Amniotic stem cell (primary cell): ENCODE results near the gene ZNF24.

Experiments
- DNase-seq: peaks from one replicate; lab custom pipeline; 2025; lab: John Stamatoyannopoulos, UW

The ZNF24 gene

DNA sequence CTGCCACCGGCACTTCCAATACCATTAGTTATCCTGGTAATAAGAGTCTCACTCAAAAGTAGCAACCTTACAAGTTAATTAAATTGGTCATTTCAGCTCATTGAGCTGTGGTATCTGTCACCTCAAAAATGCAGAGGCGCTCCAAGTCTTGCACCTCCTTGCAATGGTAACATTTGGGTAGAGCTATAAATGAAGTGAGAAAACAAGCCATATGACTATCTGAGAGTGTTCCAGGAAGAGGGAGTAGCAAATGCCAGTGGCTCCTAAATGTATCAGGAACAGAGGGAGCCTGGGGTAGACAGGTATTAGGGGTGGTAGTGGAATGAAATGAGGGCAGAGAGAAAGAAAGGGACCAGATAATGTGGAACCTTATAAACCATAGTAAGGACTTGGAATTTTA, 48.2 kb downstream of the ZNF24 start:
- no peak for DNase-seq

DNA sequence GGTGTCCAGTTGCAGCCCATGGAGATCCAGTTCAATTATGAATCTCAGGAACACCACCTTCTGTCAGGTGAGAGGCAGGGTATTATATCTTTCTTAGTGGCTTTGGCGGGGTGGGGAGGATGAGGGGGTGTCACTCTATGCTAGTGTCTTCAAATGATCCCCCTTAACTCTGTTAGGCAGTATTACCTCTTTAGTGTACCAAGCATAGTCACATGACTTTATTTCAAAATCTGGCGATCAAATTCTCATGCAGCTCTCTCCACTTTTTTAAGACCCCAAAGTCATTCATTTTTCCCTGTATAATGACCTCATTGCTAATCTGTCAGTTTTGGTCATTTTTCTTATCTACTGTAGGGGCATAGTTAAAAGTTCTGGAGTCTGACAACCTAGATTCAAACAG, 53.1 kb downstream of the ZNF24 start:
- DNase-seq, result no peak

DNA sequence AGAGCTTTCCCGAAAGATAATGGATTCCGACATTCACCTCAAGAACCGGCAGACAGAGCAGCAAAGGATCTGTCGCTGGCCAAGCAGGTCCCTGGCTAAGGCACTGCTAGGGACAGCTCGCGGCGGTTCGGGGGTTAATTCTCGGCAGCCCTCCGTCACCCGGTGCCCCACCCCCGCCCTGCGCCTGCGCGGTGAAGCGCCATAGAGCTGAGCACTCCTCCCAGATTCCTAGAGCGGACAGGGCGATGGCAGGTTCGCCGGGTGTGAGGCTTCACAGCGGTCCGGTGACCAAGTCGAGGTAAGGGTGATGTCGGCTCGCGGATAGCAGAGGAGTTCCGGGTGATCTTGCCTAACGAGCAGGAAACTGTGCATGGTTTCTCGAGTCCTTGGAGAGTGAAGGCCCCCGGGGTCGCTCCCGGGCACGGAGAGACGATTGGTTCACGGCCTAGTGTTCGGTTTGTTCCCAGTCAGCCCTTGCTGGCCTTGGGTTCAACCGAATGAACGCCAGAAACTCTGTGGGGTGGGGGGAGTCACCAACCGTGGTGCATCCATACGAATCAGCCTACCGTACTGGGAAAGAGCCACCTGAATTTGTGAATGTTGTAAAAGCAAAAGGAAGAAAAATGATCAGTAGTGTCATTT, 54.0 kb downstream of the ZNF24 start, which contains the start of gene ZSCAN30:
Gene ZSCAN30 (minus strand): TSS at position 136 of the 642 bp plus-strand sequence. CDS start 25,877 bp downstream, outside the sequence.
- peak; percentile 89 for DNase-seq

DNA sequence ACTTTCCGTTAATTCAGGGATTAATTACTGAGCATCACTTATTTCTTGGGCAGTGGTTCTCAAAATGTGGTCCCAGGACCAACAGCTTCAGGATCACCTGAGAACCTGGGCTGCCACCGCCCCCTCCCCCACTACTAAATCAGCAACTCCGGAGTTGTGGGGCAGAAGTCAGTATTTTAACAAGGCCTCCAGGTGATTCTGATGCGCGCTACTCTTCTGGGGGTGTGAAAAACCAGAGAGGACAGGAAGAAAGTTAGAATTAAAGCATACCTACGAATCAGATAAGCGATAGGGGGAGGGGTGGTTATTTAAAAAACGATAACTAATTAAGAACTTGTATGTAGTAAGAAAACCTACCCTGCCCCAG, 54.5 kb downstream of the ZNF24 start:
- DNase-seq, result no peak

DNA sequence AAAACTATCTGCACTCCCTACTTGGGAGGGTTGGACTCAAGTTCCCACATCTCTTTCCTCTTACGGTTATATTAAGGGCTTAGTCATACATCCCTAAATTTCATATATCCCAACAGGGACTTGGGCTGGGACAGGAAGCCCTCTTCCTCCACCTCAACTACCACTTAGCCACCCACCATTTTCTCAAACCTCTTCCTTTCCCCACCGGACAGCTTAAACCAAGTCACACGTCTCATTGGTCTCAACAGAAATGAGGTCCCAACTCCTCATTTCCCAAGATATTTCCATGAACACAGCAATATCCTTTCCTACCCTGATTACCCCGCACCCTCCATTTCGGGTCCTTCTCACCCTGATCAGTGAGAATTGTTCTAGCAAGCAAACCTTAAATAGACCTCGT, 54.9 kb downstream of the ZNF24 start:
- no peak for DNase-seq

DNA sequence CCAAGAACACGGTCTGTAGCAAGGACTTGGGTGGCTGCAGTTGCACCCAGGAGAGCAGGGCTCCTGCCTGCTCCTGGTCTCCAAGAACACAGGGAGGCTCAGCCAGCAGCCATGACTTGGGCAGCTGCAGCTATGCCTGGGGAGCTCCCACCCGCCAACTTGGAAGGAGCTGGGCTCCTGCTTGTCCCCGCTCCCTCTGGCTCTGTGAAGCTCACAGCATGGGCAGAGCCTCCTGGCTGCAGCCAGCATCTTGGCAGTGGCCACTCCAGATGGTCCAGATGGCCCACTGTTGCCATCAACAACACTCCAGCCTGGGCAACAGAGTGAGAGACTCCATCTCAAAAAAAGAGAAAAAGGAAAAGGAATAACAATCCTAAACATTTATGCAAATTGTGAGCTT, 59.4 kb downstream of the ZNF24 start:
- no peak for DNase-seq

DNA sequence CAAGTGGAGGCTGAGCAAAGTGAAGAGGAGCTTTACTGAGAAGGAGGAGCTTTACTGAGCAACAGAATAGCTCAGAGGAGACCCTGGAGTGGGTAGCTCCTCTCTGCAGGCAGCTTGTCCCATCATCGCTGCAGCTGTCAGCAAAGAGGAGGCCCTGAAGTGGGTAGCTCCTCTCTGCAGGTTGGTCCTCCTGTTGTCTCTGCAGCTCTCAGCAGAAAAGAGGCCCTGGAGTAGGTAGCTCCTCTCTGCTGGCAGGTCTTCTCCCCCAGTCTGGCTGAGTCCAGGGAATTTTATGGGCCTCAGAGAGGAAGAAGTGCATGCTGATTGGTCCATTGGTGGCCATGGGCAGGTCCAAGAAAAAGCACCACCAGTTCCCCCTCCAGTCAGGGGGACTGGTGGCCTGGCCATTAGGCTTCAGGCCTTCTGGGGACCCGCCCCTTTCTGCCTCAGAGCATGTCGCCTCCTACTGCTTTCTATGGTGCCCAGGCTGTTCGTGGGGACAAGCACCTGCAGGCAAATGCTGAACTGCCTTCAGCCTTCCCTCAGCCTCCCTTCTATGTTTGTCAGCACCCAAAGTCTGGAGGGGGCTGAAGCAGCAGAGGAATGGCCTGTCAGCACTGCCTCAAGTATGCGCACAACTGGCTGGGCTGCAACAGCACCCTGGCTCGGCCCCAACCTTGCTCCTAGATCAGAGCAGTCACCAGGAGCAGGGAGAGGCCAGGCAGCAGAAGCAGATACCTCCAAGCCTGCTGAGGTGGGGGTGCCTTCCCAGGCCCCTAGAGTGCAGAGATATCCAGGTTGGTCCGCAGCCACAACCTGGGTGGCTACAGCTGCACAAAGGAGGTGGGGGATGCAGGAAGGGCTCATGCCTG, 60.1 kb downstream of the ZNF24 start:
- no peak for DNase-seq

DNA sequence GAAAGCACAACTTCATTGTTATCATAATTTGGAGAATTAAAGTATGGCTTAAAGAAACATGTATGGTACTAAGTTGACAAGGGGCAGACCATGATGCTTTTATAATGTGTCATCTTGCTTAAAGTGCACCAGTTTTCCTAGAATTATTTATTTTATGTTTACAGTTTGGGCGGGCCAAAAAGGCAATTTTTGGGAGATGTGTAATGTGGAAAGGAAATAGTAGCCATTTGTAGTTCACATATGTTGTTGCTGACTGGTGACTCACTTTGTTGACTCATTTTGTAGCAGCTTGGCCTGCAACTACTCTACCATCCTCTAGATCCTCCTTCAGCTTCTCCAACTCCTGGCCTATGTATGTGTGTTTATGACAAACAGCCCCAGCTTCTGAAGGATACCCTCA, 61.9 kb downstream of the ZNF24 start:
- DNase-seq, result peak; percentile 72
